ENCODE measurements around the gene RPRD1A.

- TF ChIP-seq POLR2A (IDR thresholded peaks at IDR 0.05; ENCODE audit: low read depth, low read length) = no peak
- no peak for TF ChIP-seq POLR2AphosphoS5 (IDR thresholded peaks at IDR 0.05; ENCODE audit: low read depth, low read length)
- no peak for TF ChIP-seq TAF1 (IDR thresholded peaks at IDR 0.05; ENCODE audit: low read depth, low read length)
- TF ChIP-seq PAX5 (IDR thresholded peaks at IDR 0.05; ENCODE audit: insufficient read depth, low read length, severe bottlenecking) = no peak
Measured at GRCh38 chr18:36031407-36031806, 36.0 kb downstream of the RPRD1A start.
